AG04450 (cell line): ENCODE data around the gene WDR19. TPM values are rescaled to one million over a fixed set of nuclear protein-coding genes. Genes with fewer than 3 reads are reported as not detected.
"Not testable (repeated sequence)": the region's sequence is repeated elsewhere in the genome, so short reads cannot be mapped to it uniquely, and the experiment has no call there.

ENCODE experiments used
- CTCF ChIA-PET: fragments of 300-600, 350-600 bp; formaldehyde crosslinking; extraction: SDS; loops from one replicate; lab custom pipeline; 2022; ENCODE audit warnings: antibody characterized with exemption, inconsistent platforms; lab: Charles Lee
- POLR2A ChIA-PET: fragments of 350-600 bp; formaldehyde crosslinking; extraction: SDS; loops from one replicate; lab custom pipeline; 2021; ENCODE audit warnings: antibody characterized with exemption, inconsistent platforms; lab: Yijun Ruan, JAX
- DNase-seq: peaks from one replicate; pipeline ENCODE4 v3.0.0-alpha.2; 2011; ENCODE audit warnings: low read depth, low spot score
- H3K27ac ChIP-seq: one replicate; pipeline ENCODE4 v1.5.1; 2012; ENCODE audit warnings: low read depth, low read length, control low read depth
- H3K27me3 ChIP-seq: one replicate; pipeline ENCODE4 v1.6.0; 2012; ENCODE audit warnings: low read length; ENCODE audit not compliant: control insufficient read depth, insufficient read depth
- H3K4me3 ChIP-seq: 2 replicates; pipeline ENCODE4 v1.5.1; 2011; ENCODE audit warnings: mild to moderate bottlenecking, low read depth, low read length, control low read depth
- H3K9me3 ChIP-seq: 2 replicates; pipeline ENCODE4 v1.5.1; 2012; ENCODE audit warnings: low read length; ENCODE audit not compliant: control insufficient read depth, insufficient read depth
- CTCF ChIP-seq: IDR thresholded peaks from 2 replicates; pipeline ENCODE4 v1.5.1; 2011; ENCODE audit warnings: low read depth, low read length, control low read depth, inconsistent platforms
- polyA plus RNA-seq: library from polyadenylated mRNA; depleted of rRNA; stranded (reverse); fragments of >200 nt; gene quantifications from 2 replicates; pipeline ENCODE4 v1.2.3, GENCODE V29; 2011

The WDR19 gene
- polyA plus RNA-seq, 1 experiment: 48.9 TPM

- no peaks in the 10 kb centered on the region for H3K27me3 ChIP-seq
- no peak overlapping the region for H3K27ac ChIP-seq
- ChIA-PET CTCF (interaction anchor here (0.6 kb wide), 1 partner anchor 12 kb away, joined by 4 read pairs; no protein-coding TSS in a partner anchor), POLR2A (no interaction called here)
- no peak for TF ChIP-seq CTCF
- no peaks in the 10 kb centered on the region for H3K9me3 ChIP-seq
- DNase-seq: no peak
- no peak overlapping the region for H3K4me3 ChIP-seq
These were observed 73.5 kb downstream of the WDR19 start for GRCh38 chr4:39255871-39256270.

- ChIA-PET CTCF (no interaction called here), POLR2A (no interaction called here)
- no peak for DNase-seq
- no peak overlapping the region for H3K4me3 ChIP-seq
- H3K9me3 ChIP-seq: no peaks in the 10 kb centered on the region
- no peak overlapping the region for H3K27ac ChIP-seq
- no peak for TF ChIP-seq CTCF
- H3K27me3 ChIP-seq: no peaks in the 10 kb centered on the region
These were observed 74.1 kb downstream of the WDR19 start for GRCh38 chr4:39256436-39256835.

GRCh38 chr4:39259571-39260330, 77.4 kb downstream of the WDR19 start:
- CTCF ChIA-PET: no interaction called here
- Histone ChIP-seq H3K27me3 (no peaks in the 10 kb centered on the region), H3K9me3 (no peaks in the 10 kb centered on the region), H3K27ac (no peak overlapping the region), H3K4me3 (no peak overlapping the region)
- POLR2A ChIA-PET: interaction anchor here (0.6 to 1.1 kb wide), 2 partner anchors 25 to 215 kb away, joined by 3 to 4 read pairs; no protein-coding TSS in a partner anchor
- DNase-seq: peak; percentile 37
- no peak for TF ChIP-seq CTCF

GRCh38 chr4:39263895-39264294, 81.6 kb downstream of the WDR19 start:
- no peak for TF ChIP-seq CTCF
- H3K4me3 ChIP-seq: no peak overlapping the region
- ChIA-PET CTCF (interaction anchor here (0.7 kb wide), 1 partner anchor 383 kb away, joined by 3 read pairs; no protein-coding TSS in a partner anchor), POLR2A (no interaction called here)
- H3K9me3 ChIP-seq: no peaks in the 10 kb centered on the region
- no peak overlapping the region for H3K27ac ChIP-seq
- no peaks in the 10 kb centered on the region for H3K27me3 ChIP-seq
- DNase-seq: no peak

GRCh38 chr4:39274503-39274902, 92.2 kb downstream of the WDR19 start:
- CTCF ChIA-PET: interaction anchor here (0.6 kb wide), 1 partner anchor 1094 kb away, joined by 3 read pairs; no protein-coding TSS in a partner anchor
- DNase-seq: no peak
- no peaks in the 10 kb centered on the region for H3K27me3 ChIP-seq
- TF ChIP-seq CTCF: no peak
- H3K9me3 ChIP-seq: no peaks in the 10 kb centered on the region
- H3K4me3 ChIP-seq: no peak overlapping the region
- POLR2A ChIA-PET: no interaction called here
- no peak overlapping the region for H3K27ac ChIP-seq

- H3K4me3 ChIP-seq, CTCF ChIA-PET, H3K27me3 ChIP-seq, H3K9me3 ChIP-seq, DNase-seq, POLR2A ChIA-PET, H3K27ac ChIP-seq: not testable (repeated sequence)
These were observed 95.3 kb downstream of the WDR19 start for GRCh38 chr4:39277661-39278060.
